ENCODE measurements around the gene PCDHA12. TPM values are rescaled to one million over a fixed set of nuclear protein-coding genes. Genes with fewer than 3 reads are reported as not detected.
"Not testable (repeated sequence)": the region's sequence is repeated elsewhere in the genome, so short reads cannot be mapped to it uniquely, and the experiment has no call there.

PCDHA12 gene
- total and polyA plus RNA-seq, 2 donors, result under 0.01 TPM; not detected in 1

GRCh38 chr5:140840978-140841962, 33.8 kb upstream of the PCDHA12 start, which contains the start of gene PCDHA8:
Gene PCDHA8 (plus strand): TSS chr5:140841187. CDS start chr5:140841322, 135 bp downstream.
- Histone ChIP-seq H3K9me3 (ENCODE audit: control insufficient read depth in 2 of 2, insufficient read depth in 1 of 2, low read length in 1 of 2) (peaks cover under 1 to 20% of the 10 kb centered on the region in 2 donors), H3K4me3 (ENCODE audit: low read length in 2 of 2) (no peak within 1 kb of the TSS), H3K4me1 (ENCODE audit: control insufficient read depth in 2 of 2, insufficient read depth in 2 of 2, low read length in 2 of 2) (no peaks in the 10 kb centered on the region), H3K27ac (ENCODE audit: low read depth in 1 of 2, low read length in 1 of 2) (no peak within 1 kb of the TSS), H3K27me3 (ENCODE audit: control insufficient read depth in 2 of 2, insufficient read depth in 1 of 2, low read length in 1 of 2) (peaks cover 0 to 2% of the 10 kb centered on the region in 2 donors), H3K36me3 (ENCODE audit: control insufficient read depth in 2 of 2, insufficient read depth in 2 of 2, low read length in 1 of 2) (no peaks in the 10 kb centered on the region)
- DNase-seq (ENCODE audit: low read depth in 6 of 9, low spot score in 9 of 9), result no peak
- WGBS, result 28% methylated on average over 47 of the region's 47 CpGs

- no peaks in the 10 kb centered on the region for H3K4me1 ChIP-seq (ENCODE audit: control insufficient read depth in 2 of 2, insufficient read depth in 2 of 2, low read length in 2 of 2)
- no peak for DNase-seq (ENCODE audit: low read depth in 6 of 9, low spot score in 9 of 9)
- no peaks in the 10 kb centered on the region for H3K36me3 ChIP-seq (ENCODE audit: control insufficient read depth in 2 of 2, insufficient read depth in 2 of 2, low read length in 1 of 2)
- no peak overlapping the region for H3K4me3 ChIP-seq (ENCODE audit: low read length in 2 of 2)
- peaks cover 0 to 18% of the 10 kb centered on the region in 2 donors for H3K9me3 ChIP-seq (ENCODE audit: control insufficient read depth in 2 of 2, insufficient read depth in 1 of 2, low read length in 1 of 2)
- 58% methylated on average over 87 of the region's 87 CpGs for WGBS
- H3K27me3 ChIP-seq (ENCODE audit: control insufficient read depth in 2 of 2, insufficient read depth in 1 of 2, low read length in 1 of 2), result no peaks in the 10 kb centered on the region
- no peak overlapping the region for H3K27ac ChIP-seq (ENCODE audit: low read depth in 1 of 2, low read length in 1 of 2)
Measured at GRCh38 chr5:140842798-140843733, 32.0 kb upstream of the PCDHA12 start.

- not testable (repeated sequence) for H3K27me3 ChIP-seq (ENCODE audit: control insufficient read depth in 2 of 2, insufficient read depth in 1 of 2, low read length in 1 of 2); H3K27ac ChIP-seq (ENCODE audit: low read depth in 1 of 2, low read length in 1 of 2); H3K4me1 ChIP-seq (ENCODE audit: control insufficient read depth in 2 of 2, insufficient read depth in 2 of 2, low read length in 2 of 2); H3K4me3 ChIP-seq (ENCODE audit: low read length in 2 of 2); DNase-seq (ENCODE audit: low read depth in 6 of 9, low spot score in 9 of 9); H3K36me3 ChIP-seq (ENCODE audit: control insufficient read depth in 2 of 2, insufficient read depth in 2 of 2, low read length in 1 of 2)
- WGBS, result 29% methylated on average over 46 of the region's 48 CpGs
- peaks cover 3 to 19% of the 10 kb centered on the region in 2 donors for H3K9me3 ChIP-seq (ENCODE audit: control insufficient read depth in 2 of 2, insufficient read depth in 1 of 2, low read length in 1 of 2)
Measured at GRCh38 chr5:140848139-140849102, 26.7 kb upstream of the PCDHA12 start, which contains the start of gene PCDHA9. Gene PCDHA9 (plus strand): TSS chr5:140848382. CDS start chr5:140848496, 114 bp downstream.

- not testable (repeated sequence) for H3K27ac ChIP-seq (ENCODE audit: low read depth in 1 of 2, low read length in 1 of 2); DNase-seq (ENCODE audit: low read depth in 6 of 9, low spot score in 9 of 9); H3K4me3 ChIP-seq (ENCODE audit: low read length in 2 of 2); H3K36me3 ChIP-seq (ENCODE audit: control insufficient read depth in 2 of 2, insufficient read depth in 2 of 2, low read length in 1 of 2); H3K27me3 ChIP-seq (ENCODE audit: control insufficient read depth in 2 of 2, insufficient read depth in 1 of 2, low read length in 1 of 2); H3K4me1 ChIP-seq (ENCODE audit: control insufficient read depth in 2 of 2, insufficient read depth in 2 of 2, low read length in 2 of 2)
- WGBS, result 60% methylated on average over 101 of the region's 101 CpGs
- H3K9me3 ChIP-seq (ENCODE audit: control insufficient read depth in 2 of 2, insufficient read depth in 1 of 2, low read length in 1 of 2), result peaks cover 3 to 18% of the 10 kb centered on the region in 2 donors
Measured at GRCh38 chr5:140849831-140850634, 25.1 kb upstream of the PCDHA12 start.

- Histone ChIP-seq H3K9me3 (ENCODE audit: control insufficient read depth in 2 of 2, insufficient read depth in 1 of 2, low read length in 1 of 2) (peaks cover 0 to 17% of the 10 kb centered on the region in 2 donors), H3K4me3 (ENCODE audit: low read length in 2 of 2) (no peak within 1 kb of the TSS), H3K36me3 (ENCODE audit: control insufficient read depth in 2 of 2, insufficient read depth in 2 of 2, low read length in 1 of 2) (no peaks in the 10 kb centered on the region), H3K4me1 (ENCODE audit: control insufficient read depth in 2 of 2, insufficient read depth in 2 of 2, low read length in 2 of 2) (no peaks in the 10 kb centered on the region), H3K27me3 (ENCODE audit: control insufficient read depth in 2 of 2, insufficient read depth in 1 of 2, low read length in 1 of 2) (peaks cover 0 to 2% of the 10 kb centered on the region in 2 donors), H3K27ac (ENCODE audit: low read depth in 1 of 2, low read length in 1 of 2) (no peak within 1 kb of the TSS)
- DNase-seq (ENCODE audit: low read depth in 6 of 9, low spot score in 9 of 9), result no peak
- WGBS, result 36% methylated on average over 44 of the region's 44 CpGs
Measured at GRCh38 chr5:140855772-140856674, 19.1 kb upstream of the PCDHA12 start, which contains the start of gene PCDHA10. Gene PCDHA10 (plus strand): TSS chr5:140855897. CDS start chr5:140856049, 152 bp downstream.

GRCh38 chr5:140857177-140857986, 17.7 kb upstream of the PCDHA12 start:
- 68% methylated on average over 94 of the region's 94 CpGs for WGBS
- Histone ChIP-seq H3K4me3 (ENCODE audit: low read length in 2 of 2) (no peak overlapping the region), H3K4me1 (ENCODE audit: control insufficient read depth in 2 of 2, insufficient read depth in 2 of 2, low read length in 2 of 2) (no peaks in the 10 kb centered on the region), H3K27ac (ENCODE audit: low read depth in 1 of 2, low read length in 1 of 2) (no peak overlapping the region), H3K27me3 (ENCODE audit: control insufficient read depth in 2 of 2, insufficient read depth in 1 of 2, low read length in 1 of 2) (peaks cover 0 to 2% of the 10 kb centered on the region in 2 donors), H3K36me3 (ENCODE audit: control insufficient read depth in 2 of 2, insufficient read depth in 2 of 2, low read length in 1 of 2) (no peaks in the 10 kb centered on the region), H3K9me3 (ENCODE audit: control insufficient read depth in 2 of 2, insufficient read depth in 1 of 2, low read length in 1 of 2) (peaks cover under 1 to 25% of the 10 kb centered on the region in 2 donors)
- no peak for DNase-seq (ENCODE audit: low read depth in 6 of 9, low spot score in 9 of 9)

GRCh38 chr5:140857987-140858240, 17.2 kb upstream of the PCDHA12 start:
- no peaks in the 10 kb centered on the region for H3K4me1 ChIP-seq (ENCODE audit: control insufficient read depth in 2 of 2, insufficient read depth in 2 of 2, low read length in 2 of 2)
- no peak for DNase-seq (ENCODE audit: low read depth in 6 of 9, low spot score in 9 of 9)
- H3K27ac ChIP-seq (ENCODE audit: low read depth in 1 of 2, low read length in 1 of 2), result no peak overlapping the region
- 63% methylated on average over 22 of the region's 22 CpGs for WGBS
- no peak overlapping the region for H3K4me3 ChIP-seq (ENCODE audit: low read length in 2 of 2)
- H3K36me3 ChIP-seq (ENCODE audit: control insufficient read depth in 2 of 2, insufficient read depth in 2 of 2, low read length in 1 of 2), result no peaks in the 10 kb centered on the region
- H3K9me3 ChIP-seq (ENCODE audit: control insufficient read depth in 2 of 2, insufficient read depth in 1 of 2, low read length in 1 of 2), result peaks cover 3 to 30% of the 10 kb centered on the region in 2 donors
- peaks cover 0 to 4% of the 10 kb centered on the region in 2 donors for H3K27me3 ChIP-seq (ENCODE audit: control insufficient read depth in 2 of 2, insufficient read depth in 1 of 2, low read length in 1 of 2)

Measured in thymus (tissue), 11 donors.